ENCODE data around the gene SIK2.

DNA sequence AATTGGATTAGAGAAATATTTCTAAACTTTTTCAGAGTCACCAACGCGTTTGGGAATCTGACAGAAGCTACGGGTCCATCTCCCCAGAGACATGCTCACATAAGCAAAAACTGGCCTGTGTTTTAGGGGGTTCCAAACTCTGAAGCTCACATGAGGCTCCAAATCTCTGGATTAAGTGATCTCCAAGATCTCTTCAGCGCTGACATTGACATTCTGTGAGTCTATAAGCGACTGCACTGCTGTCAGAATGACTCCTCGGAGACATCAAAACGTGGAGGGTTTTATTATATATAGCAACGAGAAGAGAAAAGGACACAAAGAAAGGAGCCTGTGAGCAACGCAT, 642 bp upstream of the SIK2 start:
- TF ChIP-seq, protein P1, sequence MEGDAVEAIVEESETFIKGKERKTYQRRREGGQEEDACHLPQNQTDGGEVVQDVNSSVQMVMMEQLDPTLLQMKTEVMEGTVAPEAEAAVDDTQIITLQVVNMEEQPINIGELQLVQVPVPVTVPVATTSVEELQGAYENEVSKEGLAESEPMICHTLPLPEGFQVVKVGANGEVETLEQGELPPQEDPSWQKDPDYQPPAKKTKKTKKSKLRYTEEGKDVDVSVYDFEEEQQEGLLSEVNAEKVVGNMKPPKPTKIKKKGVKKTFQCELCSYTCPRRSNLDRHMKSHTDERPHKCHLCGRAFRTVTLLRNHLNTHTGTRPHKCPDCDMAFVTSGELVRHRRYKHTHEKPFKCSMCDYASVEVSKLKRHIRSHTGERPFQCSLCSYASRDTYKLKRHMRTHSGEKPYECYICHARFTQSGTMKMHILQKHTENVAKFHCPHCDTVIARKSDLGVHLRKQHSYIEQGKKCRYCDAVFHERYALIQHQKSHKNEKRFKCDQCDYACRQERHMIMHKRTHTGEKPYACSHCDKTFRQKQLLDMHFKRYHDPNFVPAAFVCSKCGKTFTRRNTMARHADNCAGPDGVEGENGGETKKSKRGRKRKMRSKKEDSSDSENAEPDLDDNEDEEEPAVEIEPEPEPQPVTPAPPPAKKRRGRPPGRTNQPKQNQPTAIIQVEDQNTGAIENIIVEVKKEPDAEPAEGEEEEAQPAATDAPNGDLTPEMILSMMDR (IDR thresholded peaks at IDR 0.05; ENCODE audit: insufficient read depth, low read depth, low read length) = no peak
- TF ChIP-seq EZH2 (IDR thresholded peaks at IDR 0.05; ENCODE audit: insufficient read depth, low read length) = no peak
